B cell (primary cell): ENCODE measurements around the gene CALCOCO1.

ENCODE experiments used
- EZH2 ChIP-seq: IDR thresholded peaks from 2 replicates; pipeline ENCODE4 v1.6.1; 2012; ENCODE audit warnings: borderline replicate concordance, low read depth, mild to moderate bottlenecking, moderate library complexity, low read length; ENCODE audit not compliant: insufficient read depth, poor library complexity, severe bottlenecking
- TF ChIP-seq, protein P1 (sequence below): fragments of 200-600 bp; IDR thresholded peaks from one replicate; pipeline ENCODE4 v1.8.0; 2022; ENCODE audit warnings: antibody characterized with exemption, mild to moderate bottlenecking

- TF ChIP-seq, protein P1, sequence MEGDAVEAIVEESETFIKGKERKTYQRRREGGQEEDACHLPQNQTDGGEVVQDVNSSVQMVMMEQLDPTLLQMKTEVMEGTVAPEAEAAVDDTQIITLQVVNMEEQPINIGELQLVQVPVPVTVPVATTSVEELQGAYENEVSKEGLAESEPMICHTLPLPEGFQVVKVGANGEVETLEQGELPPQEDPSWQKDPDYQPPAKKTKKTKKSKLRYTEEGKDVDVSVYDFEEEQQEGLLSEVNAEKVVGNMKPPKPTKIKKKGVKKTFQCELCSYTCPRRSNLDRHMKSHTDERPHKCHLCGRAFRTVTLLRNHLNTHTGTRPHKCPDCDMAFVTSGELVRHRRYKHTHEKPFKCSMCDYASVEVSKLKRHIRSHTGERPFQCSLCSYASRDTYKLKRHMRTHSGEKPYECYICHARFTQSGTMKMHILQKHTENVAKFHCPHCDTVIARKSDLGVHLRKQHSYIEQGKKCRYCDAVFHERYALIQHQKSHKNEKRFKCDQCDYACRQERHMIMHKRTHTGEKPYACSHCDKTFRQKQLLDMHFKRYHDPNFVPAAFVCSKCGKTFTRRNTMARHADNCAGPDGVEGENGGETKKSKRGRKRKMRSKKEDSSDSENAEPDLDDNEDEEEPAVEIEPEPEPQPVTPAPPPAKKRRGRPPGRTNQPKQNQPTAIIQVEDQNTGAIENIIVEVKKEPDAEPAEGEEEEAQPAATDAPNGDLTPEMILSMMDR, result no peak
- no peak for TF ChIP-seq EZH2
These were observed 28.2 kb upstream of the CALCOCO1 start for GRCh38 chr12:53755451-53755891.
